HG03097 (cell line): ENCODE results near the gene KPNA1.
A peak's percentile ranks its signal among the peaks of the same experiment; 100 is the strongest.
"Not testable (repeated sequence)": the region's sequence is repeated elsewhere in the genome, so short reads cannot be mapped to it uniquely, and the experiment has no call there.

ENCODE experiments used
- ATAC-seq: cut with Tn5 transposase; IDR thresholded peaks from one replicate; pipeline ENCODE4 v1.9.1; 2021; ENCODE audit not compliant: unreplicated experiment, low FRiP score

KPNA1 gene

GRCh38 chr3:122484985-122485384, 29.8 kb downstream of the KPNA1 start:
- no peak for ATAC-seq

DNA sequence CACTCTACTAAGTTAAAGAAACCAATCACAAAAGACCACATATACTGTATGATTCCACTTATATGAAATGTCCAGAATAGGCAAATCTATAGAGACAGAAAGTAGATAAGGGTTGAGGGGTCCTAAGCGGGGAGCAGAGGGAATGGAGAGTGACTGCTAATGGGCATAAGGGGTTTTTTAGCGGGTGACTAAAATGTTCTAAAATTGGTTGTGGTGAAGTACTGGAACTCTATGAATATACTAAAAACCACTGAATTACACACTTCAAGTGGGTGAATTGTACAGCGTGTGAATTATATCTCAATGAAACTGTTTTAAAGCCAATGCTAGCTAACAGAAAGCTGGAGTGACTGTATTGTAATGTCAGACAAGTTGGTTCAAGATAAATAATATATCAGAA, 33.3 kb downstream of the KPNA1 start:
- ATAC-seq, result no peak

DNA sequence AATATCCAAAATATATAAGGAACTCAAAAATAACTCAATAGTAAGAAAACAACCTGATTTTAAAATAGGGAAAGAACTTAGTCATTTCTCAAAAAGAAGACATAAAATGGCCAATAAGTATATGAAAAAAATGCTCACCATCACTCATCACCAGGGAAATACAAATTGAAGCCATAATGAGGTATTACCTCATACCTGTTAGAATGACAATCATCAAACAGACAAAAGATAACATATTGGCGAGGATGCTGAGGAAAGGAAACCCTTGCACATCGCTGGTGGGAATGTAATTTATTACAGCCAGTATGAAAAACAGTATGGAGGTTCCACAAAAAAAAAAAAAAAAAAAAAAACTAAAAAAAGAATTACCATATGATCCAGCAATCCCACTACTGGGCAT, 38.2 kb downstream of the KPNA1 start:
- no peak for ATAC-seq

DNA sequence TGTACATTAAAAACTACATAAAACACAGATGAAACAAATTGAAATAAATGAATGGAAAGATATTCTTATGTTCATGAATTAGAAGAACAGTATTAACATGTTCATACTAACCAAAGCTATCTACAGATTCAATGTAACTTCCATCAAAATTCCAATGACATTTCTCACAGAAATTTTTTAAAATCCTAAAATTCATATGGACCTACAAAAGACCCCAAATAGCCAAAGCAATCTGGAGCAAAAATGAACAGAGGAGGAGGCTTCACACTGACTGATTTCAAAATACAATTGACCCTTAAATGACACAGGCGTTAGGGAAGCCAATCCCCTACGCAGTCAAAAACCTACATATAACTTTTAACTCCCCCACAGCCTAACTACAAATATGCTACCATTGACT, 39.4 kb downstream of the KPNA1 start:
- ATAC-seq, result no peak

GRCh38 chr3:122469659-122470058, 45.1 kb downstream of the KPNA1 start:
- ATAC-seq, result no peak

DNA sequence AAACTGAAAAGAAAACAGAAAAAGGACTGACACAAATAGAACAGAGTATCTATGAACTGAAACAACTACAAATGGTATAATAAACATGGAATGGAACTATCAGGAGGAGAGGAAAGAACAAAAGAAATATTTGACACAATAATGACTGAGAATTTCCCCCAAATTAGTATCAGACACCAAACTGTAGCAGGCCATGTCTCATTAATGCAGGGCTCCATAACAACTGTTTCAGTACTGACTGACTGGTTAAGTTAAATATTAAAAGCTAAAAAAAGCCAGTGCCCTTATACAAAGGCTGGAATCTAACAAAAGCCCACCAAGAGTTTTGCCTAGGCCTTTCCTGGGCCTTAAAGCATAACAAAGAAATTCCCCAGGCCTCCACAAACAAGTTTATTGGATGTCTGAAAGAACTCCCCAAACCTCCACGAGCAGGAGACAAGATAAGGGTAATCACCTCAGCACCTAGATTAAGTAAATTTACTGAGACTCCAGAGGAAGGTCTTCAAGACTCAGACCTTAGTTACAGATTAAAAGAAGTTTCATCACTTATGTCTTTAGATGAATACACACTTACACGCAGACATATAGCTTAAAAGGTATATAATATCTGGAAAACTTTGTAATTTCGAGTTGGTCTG, 45.7 kb downstream of the KPNA1 start:
- peak; percentile 50 for ATAC-seq

DNA sequence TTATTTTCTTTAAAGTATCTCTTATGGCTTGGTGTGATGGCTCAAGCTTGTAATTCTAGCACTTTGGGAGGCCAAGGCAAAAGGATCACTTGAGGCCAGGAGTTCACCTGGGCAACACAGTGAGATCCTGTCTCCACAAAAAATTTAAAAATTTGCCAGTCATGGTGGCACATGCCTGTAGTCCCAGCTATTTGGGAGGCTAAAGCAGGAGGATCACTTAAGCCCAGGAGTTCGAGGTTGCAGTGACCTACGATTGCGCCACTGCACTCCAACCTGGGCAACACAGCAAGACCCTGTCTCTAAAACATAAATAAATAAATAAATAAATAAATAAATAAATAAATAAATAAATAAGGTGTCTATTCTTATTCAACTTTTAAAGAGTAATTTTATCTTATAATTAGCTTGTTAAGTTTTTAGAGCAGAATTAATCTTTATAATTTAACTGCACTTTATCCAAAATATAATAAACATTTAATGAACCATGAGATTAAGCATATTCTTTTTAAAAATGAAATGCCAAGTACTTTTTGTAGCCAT, 48.0 kb downstream of the KPNA1 start:
- no peak for ATAC-seq

GRCh38 chr3:122464659-122465058, 50.1 kb downstream of the KPNA1 start:
- no peak for ATAC-seq

DNA sequence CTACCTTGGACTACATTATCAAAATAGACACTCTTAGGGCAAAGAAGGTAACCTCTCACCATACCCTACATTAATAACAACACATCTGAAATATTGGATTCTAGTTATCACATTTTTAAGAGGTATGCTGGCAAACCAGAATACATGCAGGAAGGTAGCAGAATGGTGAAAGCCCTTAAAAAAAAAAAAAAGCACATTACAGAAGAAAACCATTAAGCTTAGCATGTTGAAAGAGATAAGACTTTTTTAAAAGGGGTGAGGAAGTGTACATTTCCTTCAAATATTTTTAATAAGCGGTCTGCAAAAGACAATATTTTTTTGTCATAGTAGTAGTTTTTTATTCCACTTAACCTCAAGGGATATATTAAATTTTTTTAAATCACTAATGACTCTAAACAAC, 52.3 kb downstream of the KPNA1 start:
- ATAC-seq, result no peak

GRCh38 chr3:122461806-122462205, 52.9 kb downstream of the KPNA1 start:
- ATAC-seq, result no peak

DNA sequence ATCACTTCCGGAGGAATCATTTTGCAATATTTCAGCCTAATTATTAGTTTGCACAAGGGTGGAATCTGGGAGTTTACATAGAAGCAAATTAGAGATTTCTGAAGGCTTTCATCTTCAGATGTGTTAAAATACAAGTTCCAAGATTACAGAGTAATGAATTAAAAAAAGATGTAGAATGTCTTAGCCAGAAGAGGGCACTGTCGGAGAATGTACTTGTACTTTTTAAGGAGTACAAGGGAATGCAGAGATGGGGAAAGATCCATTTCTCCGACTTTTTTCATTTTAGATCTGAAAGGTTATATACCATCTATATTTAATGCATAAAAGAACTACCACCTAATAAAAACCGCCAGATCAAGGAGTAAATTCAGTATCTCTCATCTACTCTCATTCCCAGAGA, 55.7 kb downstream of the KPNA1 start:
- no peak for ATAC-seq

- ATAC-seq, result no peak
Measured at GRCh38 chr3:122457706-122458105, 57.0 kb downstream of the KPNA1 start.

GRCh38 chr3:122456074-122456473, 58.7 kb downstream of the KPNA1 start:
- no peak for ATAC-seq

DNA sequence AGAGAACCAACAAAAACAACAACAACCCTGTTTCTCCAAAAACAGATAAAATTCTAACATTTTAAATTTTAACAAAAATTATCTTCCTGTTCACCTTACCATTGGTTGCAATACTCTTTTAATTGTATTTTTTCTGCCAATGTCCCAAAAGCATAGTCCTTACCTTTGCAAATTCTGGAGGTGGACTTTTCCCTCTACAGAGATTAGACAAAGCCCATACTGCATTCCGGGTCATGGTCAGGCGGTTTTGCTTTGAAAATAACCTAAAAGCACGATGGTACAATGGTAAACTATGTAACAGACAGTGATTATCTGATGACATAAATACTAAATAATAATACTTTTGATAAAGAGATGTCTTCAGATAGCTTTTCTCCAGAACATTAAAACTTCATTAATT, 63.4 kb downstream of the KPNA1 start:
- ATAC-seq, result no peak

DNA sequence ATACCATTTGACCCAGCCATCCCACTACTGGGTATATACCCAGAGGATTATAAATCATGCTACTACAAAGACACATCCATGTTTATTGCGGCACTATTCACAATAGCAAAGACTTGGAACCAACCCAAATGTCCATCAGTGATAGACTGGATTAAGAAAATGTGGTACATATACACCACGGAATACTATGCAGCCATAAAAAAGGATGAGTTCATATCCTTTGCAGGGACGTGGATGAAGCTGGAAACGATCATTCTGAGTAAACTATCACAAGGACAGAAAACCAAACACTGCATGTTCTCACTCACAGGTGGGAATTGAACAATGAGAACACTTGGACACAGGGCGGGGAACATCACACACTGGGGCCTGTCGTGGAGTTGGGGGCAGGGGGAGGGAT, 66.5 kb downstream of the KPNA1 start:
- not testable (repeated sequence) for ATAC-seq

- ATAC-seq, result not testable (repeated sequence)
Measured at GRCh38 chr3:122444491-122444887, 70.2 kb downstream of the KPNA1 start.

- ATAC-seq, result not testable (repeated sequence)
Measured at GRCh38 chr3:122443762-122444490, 70.8 kb downstream of the KPNA1 start.

DNA sequence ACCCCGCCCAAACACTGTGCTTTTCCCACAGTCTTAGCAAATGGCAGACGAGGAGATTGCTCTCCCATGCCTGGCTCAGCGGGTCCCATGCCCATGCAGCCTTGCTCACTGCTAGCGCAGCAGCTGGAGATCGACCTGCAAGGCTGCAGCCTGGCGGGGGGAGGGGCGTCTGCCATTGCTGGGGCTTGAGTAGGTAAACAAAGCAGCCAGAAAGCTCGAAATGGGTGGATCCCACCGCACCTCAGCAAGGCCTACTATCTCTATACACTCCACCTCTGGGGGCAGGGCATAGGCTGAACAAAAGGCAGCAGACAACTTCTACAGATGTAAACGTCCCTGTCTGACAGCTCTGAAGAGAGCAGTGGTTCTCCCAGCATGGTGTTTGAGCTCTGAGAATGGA, 71.6 kb downstream of the KPNA1 start:
- no peak for ATAC-seq

DNA sequence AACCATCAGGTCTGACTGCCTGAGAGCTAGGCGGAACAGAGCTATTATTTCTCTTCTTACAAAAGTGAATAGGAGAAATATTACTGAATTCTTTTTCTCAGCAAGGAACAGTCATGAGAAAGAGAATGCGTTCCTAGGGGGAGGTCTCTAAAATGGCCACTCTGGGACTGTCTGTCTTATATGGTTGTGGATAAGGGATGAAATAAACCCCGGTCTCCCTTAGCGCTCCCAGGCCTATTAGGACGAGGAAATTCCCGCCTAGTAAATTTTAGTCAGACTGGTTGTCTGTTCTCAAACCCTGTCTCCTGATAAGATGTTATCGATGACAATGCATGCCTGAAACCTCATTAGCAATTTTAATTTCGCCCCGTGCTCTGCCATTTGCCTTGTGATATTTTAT, 78.8 kb downstream of the KPNA1 start:
- no peak for ATAC-seq

DNA sequence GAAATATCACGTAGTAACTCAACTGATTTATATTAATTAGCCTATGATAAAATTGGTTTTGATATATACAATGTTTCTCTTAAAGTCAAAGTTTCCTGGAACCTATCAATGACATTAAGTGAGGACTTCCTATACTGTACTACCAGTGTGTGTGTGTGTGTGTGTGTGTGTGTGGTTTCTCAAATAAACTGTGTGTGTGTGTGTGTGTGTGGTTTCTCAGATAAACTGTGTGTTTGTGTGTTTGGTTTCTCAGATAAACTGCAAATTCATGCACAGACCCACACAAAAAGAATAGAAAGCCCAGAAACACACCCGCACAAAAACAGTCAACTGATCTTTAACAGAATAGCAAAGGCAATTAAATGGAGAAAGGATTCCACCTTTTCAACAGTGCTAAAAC, 84.4 kb downstream of the KPNA1 start:
- ATAC-seq, result no peak

DNA sequence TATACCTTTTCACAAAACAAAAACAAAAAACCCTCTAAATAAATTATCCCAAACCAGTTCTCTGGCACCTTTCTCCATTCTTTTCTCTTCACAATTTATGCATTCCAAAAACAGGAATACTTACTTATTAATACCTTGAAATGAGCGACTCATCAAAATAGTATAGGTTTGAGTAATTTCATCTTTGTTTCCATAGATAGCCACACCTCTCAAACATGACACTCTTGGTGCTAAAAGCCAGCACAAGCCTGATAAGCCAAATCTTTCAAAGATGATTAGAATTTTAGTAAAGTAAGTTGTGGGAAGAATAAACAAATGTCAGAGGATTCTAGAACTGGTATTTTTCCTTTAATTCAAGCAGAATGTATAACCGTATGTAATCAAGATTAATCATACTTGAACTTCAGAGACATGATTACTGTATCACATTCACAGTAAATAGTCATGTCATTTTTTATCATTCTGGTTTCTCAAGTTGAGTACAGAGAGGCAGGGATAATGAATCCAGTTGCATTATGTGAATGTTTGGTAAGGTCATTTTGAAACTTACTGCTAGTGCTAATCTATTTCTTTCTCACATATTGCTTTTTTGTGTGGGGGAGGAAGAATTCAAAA, 86.8 kb downstream of the KPNA1 start:
- no peak for ATAC-seq

- ATAC-seq, result no peak
Measured at GRCh38 chr3:122421836-122422235, 92.9 kb downstream of the KPNA1 start.
